ENCODE results near the gene CNTNAP2. TPM values are rescaled to one million over a fixed set of nuclear protein-coding genes. Genes with fewer than 3 reads are reported as not detected.

CNTNAP2 gene
- total and polyA plus RNA-seq, 2 of the 13 experiments (the other 11 are each of a cell fraction or from before 2014, with no cell fraction given) = 0.40 to 0.42 TPM

DNA sequence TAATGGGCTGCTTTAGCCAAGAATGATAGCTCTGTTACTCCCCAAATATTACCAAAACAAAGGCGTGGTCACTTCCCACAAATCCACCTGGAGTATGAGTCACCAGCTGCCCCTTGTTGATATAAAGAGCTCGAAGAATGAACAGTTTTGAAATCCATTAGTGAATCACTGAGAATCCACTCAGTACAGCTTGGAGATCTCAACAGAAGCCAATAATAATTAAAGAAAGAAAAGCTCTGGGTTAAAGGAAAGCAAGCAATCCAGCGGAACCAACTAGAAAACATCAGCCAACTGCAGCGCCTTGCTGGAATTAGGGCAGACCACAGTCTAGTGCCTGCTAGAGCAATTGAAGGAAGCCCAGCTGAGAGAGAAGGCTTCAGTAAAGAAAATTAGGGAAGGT lies 1897.9 kb downstream of the CNTNAP2 start (continued):
- no peak for TF ChIP-seq ZNF280D (CRISPR knock-in tag; IDR thresholded peaks at IDR 0.05)
- TF ChIP-seq, protein P1, sequence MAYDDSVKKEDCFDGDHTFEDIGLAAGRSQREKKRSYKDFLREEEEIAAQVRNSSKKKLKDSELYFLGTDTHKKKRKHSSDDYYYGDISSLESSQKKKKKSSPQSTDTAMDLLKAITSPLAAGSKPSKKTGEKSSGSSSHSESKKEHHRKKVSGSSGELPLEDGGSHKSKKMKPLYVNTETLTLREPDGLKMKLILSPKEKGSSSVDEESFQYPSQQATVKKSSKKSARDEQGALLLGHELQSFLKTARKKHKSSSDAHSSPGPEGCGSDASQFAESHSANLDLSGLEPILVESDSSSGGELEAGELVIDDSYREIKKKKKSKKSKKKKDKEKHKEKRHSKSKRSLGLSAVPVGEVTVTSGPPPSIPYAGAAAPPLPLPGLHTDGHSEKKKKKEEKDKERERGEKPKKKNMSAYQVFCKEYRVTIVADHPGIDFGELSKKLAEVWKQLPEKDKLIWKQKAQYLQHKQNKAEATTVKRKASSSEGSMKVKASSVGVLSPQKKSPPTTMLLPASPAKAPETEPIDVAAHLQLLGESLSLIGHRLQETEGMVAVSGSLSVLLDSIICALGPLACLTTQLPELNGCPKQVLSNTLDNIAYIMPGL (CRISPR knock-in tag; IDR thresholded peaks at IDR 0.05; ENCODE audit: borderline replicate concordance in 1 of 2, low read depth in 1 of 2) = no peak

DNA sequence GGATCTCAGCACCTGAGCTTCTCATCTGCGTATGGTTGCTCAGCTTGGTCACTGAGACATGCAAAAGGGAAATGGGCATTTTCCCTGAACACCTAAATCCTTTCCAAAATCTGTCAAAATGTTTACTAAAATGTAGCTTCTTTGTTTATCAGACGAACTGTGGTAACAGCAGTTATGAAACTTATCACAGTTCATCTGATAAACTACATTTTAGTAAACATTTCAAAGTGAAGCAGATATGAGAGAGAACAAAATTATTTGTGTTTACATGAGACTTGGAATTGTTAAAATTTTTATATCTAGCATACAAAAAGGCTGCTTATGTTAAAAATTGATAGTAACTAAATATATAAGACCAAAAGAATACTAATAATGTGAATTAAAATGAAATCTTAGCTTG lies 1900.5 kb downstream of the CNTNAP2 start:
- no peaks in the 10 kb centered on the region for H3K79me2 ChIP-seq (ENCODE audit: insufficient read depth, low read length)
- ChIA-PET CTCF (ENCODE audit: low intra/inter-chr PET ratio, low total read pairs) (no interaction called here), POLR2A (no interaction called here)
- H4K20me1 ChIP-seq (ENCODE audit: insufficient read depth, low read length) = no peaks in the 10 kb centered on the region
- 8% methylated on average over 2 of the region's 2 CpGs for WGBS (ENCODE audit: low lambda C conversion rate)
- no peak overlapping the region for H3K4me3 ChIP-seq (replicated peaks in 1 of 3; ENCODE audit: insufficient read depth in 1 of 3, low read depth in 2 of 3, low read length in 3 of 3)
- H3K27me3 ChIP-seq (ENCODE audit: control insufficient read depth in 1 of 2, insufficient read depth in 2 of 2, low read length in 2 of 2) = 0 out of 5 replicates have a peak, but pooled peaks cover 0 to 4% of the 10 kb centered on the region in 2 experiments
- ATAC-seq = no peak
- no peak for TF ChIP-seq NCOA2 (CRISPR knock-in tag; IDR thresholded peaks at IDR 0.05)
- no peak for TF ChIP-seq SP1 (IDR thresholded peaks at IDR 0.05)
- no peak for TF ChIP-seq SP1 (CRISPR knock-in tag; IDR thresholded peaks at IDR 0.05)
- TF ChIP-seq MTA3 (CRISPR knock-in tag; IDR thresholded peaks at IDR 0.05) = no peak
- no peak for TF ChIP-seq RBM39 (IDR thresholded peaks at IDR 0.05; ENCODE audit: low read depth, low read length, poor library complexity, severe bottlenecking)
- no peak for TF ChIP-seq ZNF570 (CRISPR knock-in tag; IDR thresholded peaks at IDR 0.05; ENCODE audit: borderline replicate concordance)
- H3K27ac ChIP-seq (ENCODE audit: extremely low read length, insufficient read depth, low read length) = no peak overlapping the region
- H2AFZ ChIP-seq (ENCODE audit: low read length) = no peak overlapping the region
- in situ Hi-C loops (cut with HindIII; ENCODE audit: extremely low pct_ligation_motif_present, low pct_unique_long_range_greater_than_20kb) (no loop called here), intact Hi-C loops (cut with micrococcal nuclease; ENCODE audit: unreplicated experiment) (no loop called here)
- H3K36me3 ChIP-seq (replicated peaks in 1 of 2; ENCODE audit: control insufficient read depth in 1 of 2, insufficient read depth in 2 of 2, low read length in 2 of 2) = no peaks in the 10 kb centered on the region
- FAIRE-seq = no peak
- no peaks in the 10 kb centered on the region for H3K4me1 ChIP-seq (ENCODE audit: insufficient read depth, low read length)
- no peaks in the 10 kb centered on the region for H3K9me3 ChIP-seq (ENCODE audit: low read length)
- no peak for DNase-seq (ENCODE audit: low spot score)
- H3K9ac ChIP-seq (ENCODE audit: insufficient read depth, low read depth, low read length) = no peak overlapping the region
- H3K4me2 ChIP-seq (ENCODE audit: low read depth, low read length) = no peak overlapping the region
- no TSS peak for BruUV-seq (replicated peaks)
